HepG2 (cell line): ENCODE data around the gene ZNF3. TPM values are rescaled to one million over a fixed set of nuclear protein-coding genes. Genes with fewer than 3 reads are reported as not detected.

Experiments
- CHCHD3 ChIP-seq: sonication (generic); formaldehyde crosslinking; IDR thresholded peaks from 2 replicates; pipeline ENCODE4 v1.8.0; 2022; ENCODE audit warnings: mild to moderate bottlenecking, missing genetic modification reagents, moderate library complexity
- DPF2 ChIP-seq: sonication (generic); formaldehyde crosslinking; IDR thresholded peaks from 2 replicates; pipeline ENCODE4 v1.4.0; 2020; ENCODE audit warnings: mild to moderate bottlenecking, low read depth, missing genetic modification reagents, borderline replicate concordance
- ETS1 ChIP-seq: sonication (generic); formaldehyde crosslinking; IDR thresholded peaks from 2 replicates; pipeline ENCODE4 v1.4.0; 2020; ENCODE audit warnings: missing genetic modification reagents
- FOSL2 ChIP-seq: sonication (generic); formaldehyde crosslinking; IDR thresholded peaks from 2 replicates; pipeline ENCODE4 v1.4.0; 2020; ENCODE audit warnings: missing genetic modification reagents
- HNRNPK ChIP-seq: fragments of 200-400 bp; formaldehyde crosslinking; IDR thresholded peaks from 2 replicates; pipeline ENCODE4 v1.6.1; 2018; ENCODE audit warnings: low read length, low read depth, moderate library complexity, mild to moderate bottlenecking; ENCODE audit not compliant: poor library complexity, severe bottlenecking
- ISX ChIP-seq: sonication (generic); formaldehyde crosslinking; conservative IDR thresholded peaks from 2 replicates; pipeline ENCODE4 v1.5.0; 2020; ENCODE audit warnings: missing genetic modification reagents
- JDP2 ChIP-seq: sonication (generic); formaldehyde crosslinking; IDR thresholded peaks from 2 replicates; pipeline ENCODE4 v1.8.1; 2022; ENCODE audit warnings: missing genetic modification reagents, borderline replicate concordance
- KLF13 ChIP-seq: sonication (generic); formaldehyde crosslinking; IDR thresholded peaks from 2 replicates; pipeline ENCODE4 v1.4.0; 2020; ENCODE audit warnings: mild to moderate bottlenecking, missing genetic modification reagents
- KMT2A ChIP-seq: sonication (generic); formaldehyde crosslinking; IDR thresholded peaks from 2 replicates; pipeline ENCODE4 v1.4.0; 2020; ENCODE audit warnings: missing genetic modification reagents
- MEIS1 ChIP-seq: sonication (generic); formaldehyde crosslinking; IDR thresholded peaks from 2 replicates; pipeline ENCODE4 v1.9.0; 2021; ENCODE audit warnings: mild to moderate bottlenecking, missing genetic modification reagents, moderate library complexity, borderline replicate concordance
- NR2C2 ChIP-seq: sonication (generic); formaldehyde crosslinking; IDR thresholded peaks from 2 replicates; pipeline ENCODE4 v1.4.0; 2020; ENCODE audit warnings: missing genetic modification reagents, mild to moderate bottlenecking, moderate library complexity, borderline replicate concordance
- RFXAP ChIP-seq: sonication (generic); formaldehyde crosslinking; IDR thresholded peaks from 2 replicates; pipeline ENCODE4 v1.4.0; 2020; ENCODE audit warnings: missing genetic modification reagents, borderline replicate concordance
- SAP130 ChIP-seq: IDR thresholded peaks from 2 replicates; pipeline ENCODE4 v1.6.1; 2016; ENCODE audit warnings: low read depth
- SMARCE1 ChIP-seq: fragments of 450-650 bp; IDR thresholded peaks from 2 replicates; pipeline ENCODE4 v1.6.1; 2017; ENCODE audit warnings: borderline replicate concordance
- SP1 ChIP-seq, 2 experiments: fragments of 450-650 bp in 1 of 2; sonication (generic) in 1 of 2; formaldehyde crosslinking in 1 of 2; IDR thresholded peaks; 2 replicates each; pipeline versions ENCODE4 v1.4.0 to v1.6.1; 2016 to 2020; ENCODE audit warnings: missing genetic modification reagents in 1 of 2
- SUZ12 ChIP-seq: fragments of 150-350 bp; IDR thresholded peaks from 2 replicates; pipeline ENCODE4 v1.6.1; 2014; ENCODE audit warnings: low read depth, low read length
- TCF7 ChIP-seq: sonication (generic); IDR thresholded peaks from 2 replicates; pipeline ENCODE4 v1.6.1; 2016; ENCODE audit warnings: antibody characterized with exemption, low read depth
- ZMAT3 ChIP-seq: sonication (generic); formaldehyde crosslinking; conservative IDR thresholded peaks from 2 replicates; pipeline ENCODE4 v1.7.0; 2021; ENCODE audit warnings: missing genetic modification reagents
- ZNF17 ChIP-seq: sonication (generic); formaldehyde crosslinking; IDR thresholded peaks from 2 replicates; pipeline ENCODE4 v1.5.0; 2020; ENCODE audit warnings: mild to moderate bottlenecking, missing genetic modification reagents
- ZNF224 ChIP-seq: sonication (generic); formaldehyde crosslinking; IDR thresholded peaks from 2 replicates; pipeline ENCODE4 v1.5.0; 2020; ENCODE audit warnings: mild to moderate bottlenecking, missing genetic modification reagents
- ZNF260 ChIP-seq: sonication (generic); formaldehyde crosslinking; IDR thresholded peaks from 2 replicates; pipeline ENCODE4 v1.4.0; 2020; ENCODE audit warnings: missing genetic modification reagents, low read depth, mild to moderate bottlenecking, borderline replicate concordance
- ZNF879 ChIP-seq: sonication (generic); formaldehyde crosslinking; IDR thresholded peaks from 2 replicates; pipeline ENCODE4 v1.8.1; 2023; ENCODE audit warnings: missing genetic modification reagents
- ZSCAN25 ChIP-seq: sonication (generic); formaldehyde crosslinking; IDR thresholded peaks from 2 replicates; pipeline ENCODE4 v1.8.0; 2022; ENCODE audit warnings: mild to moderate bottlenecking, missing genetic modification reagents
- polyA plus RNA-seq, 8 experiments: library from polyadenylated mRNA; depleted of rRNA in 3 of 8; stranded (reverse) in 7 of 8; unstranded in 1 of 8; fragments of >200 nt; fragmentation: Illumina TruSeq in 4 of 8; extraction: Trizol in 4 of 8; gene quantifications; 2 replicates each; pipeline versions ENCODE4 v1.2.1 to v1.2.3, GENCODE V29; 2011 to 2016; ENCODE audit warnings: low read depth in 4 of 8, missing spikeins in 1 of 8, mixed read lengths in 1 of 8; ENCODE audit not compliant: insufficient read depth in 1 of 8
- total RNA-seq, 5 experiments: library from RNA; depleted of rRNA; stranded (reverse); fragments of >200 nt; fragmentation: Illumina TruSeq; extraction: Trizol; gene quantifications; 2 replicates each; pipeline ENCODE4 v1.2.3, GENCODE V29; 2016; ENCODE audit warnings: low read depth in 1 of 5
- TF ChIP-seq, protein P1 (sequence below): sonication (generic); formaldehyde crosslinking; IDR thresholded peaks from 2 replicates; pipeline ENCODE4 v1.4.0; 2020; ENCODE audit warnings: missing genetic modification reagents
- TF ChIP-seq, protein P2 (sequence below): sonication (generic); formaldehyde crosslinking; IDR thresholded peaks from 2 replicates; pipeline ENCODE4 v1.5.1; 2020; ENCODE audit warnings: missing genetic modification reagents, mild to moderate bottlenecking, borderline replicate concordance

The ZNF3 gene
- total and polyA plus RNA-seq, 2 of the 13 experiments (the other 11 are each of a cell fraction or from before 2014, with no cell fraction given): 33.7 to 56.9 TPM

DNA sequence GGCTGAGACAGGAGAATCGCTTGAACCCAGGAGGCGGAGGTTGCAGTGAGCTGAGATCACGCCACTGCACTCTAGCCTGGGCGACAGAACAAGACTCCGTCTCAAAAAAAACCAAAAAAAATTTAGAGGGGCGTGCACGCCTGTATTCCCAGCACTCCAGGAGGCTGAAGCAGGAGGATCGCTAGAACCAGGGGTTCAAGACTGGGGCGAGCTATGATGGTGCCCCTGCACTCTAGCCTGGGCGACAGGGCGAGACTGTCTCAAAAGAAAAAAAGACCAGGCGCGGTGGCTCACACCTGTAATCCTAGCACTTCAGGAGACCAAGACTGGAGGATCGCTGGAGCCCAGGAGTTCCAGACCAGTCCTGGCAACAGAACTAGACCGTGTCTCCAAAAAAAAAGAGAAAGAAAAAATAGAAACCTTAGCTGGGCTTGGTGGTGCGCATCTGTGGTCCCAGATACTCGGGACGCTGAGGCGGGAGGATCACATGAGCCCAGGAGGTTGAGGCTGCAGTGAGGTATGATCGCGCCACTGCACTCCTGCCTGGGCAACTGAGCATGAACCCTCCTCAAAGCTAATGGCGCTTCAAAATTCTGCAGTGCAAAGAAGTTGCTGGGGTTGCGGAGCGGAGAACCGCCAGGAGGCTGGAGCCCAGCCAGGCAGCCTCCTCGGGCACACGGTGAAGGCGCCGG is 44.9 kb upstream of the ZNF3 start (continued):
- TF ChIP-seq ZNF17 (CRISPR knock-in tag): no peak
- peak; percentile 24; the same call in 1 of the 2 replicates for TF ChIP-seq ZMAT3 (CRISPR knock-in tag)
- TF ChIP-seq ISX (CRISPR knock-in tag): no peak
- no peak for TF ChIP-seq ZNF224 (CRISPR knock-in tag)
- TF ChIP-seq SMARCE1: no peak
- no peak for TF ChIP-seq ZNF260 (CRISPR knock-in tag)
- TF ChIP-seq MEIS1 (CRISPR knock-in tag): no peak
- TF ChIP-seq, protein P1, sequence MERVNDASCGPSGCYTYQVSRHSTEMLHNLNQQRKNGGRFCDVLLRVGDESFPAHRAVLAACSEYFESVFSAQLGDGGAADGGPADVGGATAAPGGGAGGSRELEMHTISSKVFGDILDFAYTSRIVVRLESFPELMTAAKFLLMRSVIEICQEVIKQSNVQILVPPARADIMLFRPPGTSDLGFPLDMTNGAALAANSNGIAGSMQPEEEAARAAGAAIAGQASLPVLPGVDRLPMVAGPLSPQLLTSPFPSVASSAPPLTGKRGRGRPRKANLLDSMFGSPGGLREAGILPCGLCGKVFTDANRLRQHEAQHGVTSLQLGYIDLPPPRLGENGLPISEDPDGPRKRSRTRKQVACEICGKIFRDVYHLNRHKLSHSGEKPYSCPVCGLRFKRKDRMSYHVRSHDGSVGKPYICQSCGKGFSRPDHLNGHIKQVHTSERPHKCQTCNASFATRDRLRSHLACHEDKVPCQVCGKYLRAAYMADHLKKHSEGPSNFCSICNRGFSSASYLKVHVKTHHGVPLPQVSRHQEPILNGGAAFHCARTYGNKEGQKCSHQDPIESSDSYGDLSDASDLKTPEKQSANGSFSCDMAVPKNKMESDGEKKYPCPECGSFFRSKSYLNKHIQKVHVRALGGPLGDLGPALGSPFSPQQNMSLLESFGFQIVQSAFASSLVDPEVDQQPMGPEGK (CRISPR knock-in tag): no peak
- no peak for TF ChIP-seq TCF7
- no peak for TF ChIP-seq DPF2 (CRISPR knock-in tag)
- TF ChIP-seq KMT2A (CRISPR knock-in tag): no peak
- TF ChIP-seq SAP130: no peak; the same call in 1 of the 2 replicates
- 0 out of 2 replicates have a peak, but pooled peaks have one; percentile 2 for TF ChIP-seq ZSCAN25 (CRISPR knock-in tag)
- TF ChIP-seq SP1 (IDR thresholded peaks at IDR 0.05): no peak
- 0 out of 2 replicates have a peak, but pooled peaks have one; percentile 8 for TF ChIP-seq SP1 (CRISPR knock-in tag; IDR thresholded peaks at IDR 0.05)
- TF ChIP-seq ETS1 (CRISPR knock-in tag): no peak
- TF ChIP-seq HNRNPK: no peak
- TF ChIP-seq SUZ12: no peak
- TF ChIP-seq CHCHD3 (CRISPR knock-in tag): no peak
- no peak for TF ChIP-seq RFXAP (CRISPR knock-in tag)
- no peak for TF ChIP-seq KLF13 (CRISPR knock-in tag)
- TF ChIP-seq, protein P2, sequence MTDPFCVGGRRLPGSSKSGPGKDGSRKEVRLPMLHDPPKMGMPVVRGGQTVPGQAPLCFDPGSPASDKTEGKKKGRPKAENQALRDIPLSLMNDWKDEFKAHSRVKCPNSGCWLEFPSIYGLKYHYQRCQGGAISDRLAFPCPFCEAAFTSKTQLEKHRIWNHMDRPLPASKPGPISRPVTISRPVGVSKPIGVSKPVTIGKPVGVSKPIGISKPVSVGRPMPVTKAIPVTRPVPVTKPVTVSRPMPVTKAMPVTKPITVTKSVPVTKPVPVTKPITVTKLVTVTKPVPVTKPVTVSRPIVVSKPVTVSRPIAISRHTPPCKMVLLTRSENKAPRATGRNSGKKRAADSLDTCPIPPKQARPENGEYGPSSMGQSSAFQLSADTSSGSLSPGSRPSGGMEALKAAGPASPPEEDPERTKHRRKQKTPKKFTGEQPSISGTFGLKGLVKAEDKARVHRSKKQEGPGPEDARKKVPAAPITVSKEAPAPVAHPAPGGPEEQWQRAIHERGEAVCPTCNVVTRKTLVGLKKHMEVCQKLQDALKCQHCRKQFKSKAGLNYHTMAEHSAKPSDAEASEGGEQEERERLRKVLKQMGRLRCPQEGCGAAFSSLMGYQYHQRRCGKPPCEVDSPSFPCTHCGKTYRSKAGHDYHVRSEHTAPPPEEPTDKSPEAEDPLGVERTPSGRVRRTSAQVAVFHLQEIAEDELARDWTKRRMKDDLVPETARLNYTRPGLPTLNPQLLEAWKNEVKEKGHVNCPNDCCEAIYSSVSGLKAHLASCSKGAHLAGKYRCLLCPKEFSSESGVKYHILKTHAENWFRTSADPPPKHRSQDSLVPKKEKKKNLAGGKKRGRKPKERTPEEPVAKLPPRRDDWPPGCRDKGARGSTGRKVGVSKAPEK (CRISPR knock-in tag): 0 out of 2 replicates have a peak, but pooled peaks have one; percentile 34
- TF ChIP-seq ZNF879 (CRISPR knock-in tag): 0 out of 2 replicates have a peak, but pooled peaks have one; percentile 30
- TF ChIP-seq JDP2 (CRISPR knock-in tag): no peak
- no peak for TF ChIP-seq NR2C2 (CRISPR knock-in tag)
- TF ChIP-seq FOSL2 (CRISPR knock-in tag): no peak
